PC-3 (cell line): ENCODE results near the gene NUDT22. TPM values are rescaled to one million over a fixed set of nuclear protein-coding genes. Genes with fewer than 3 reads are reported as not detected.

Experiments
- ATAC-seq: fragments of 200-7000 bp; cut with Tn5 transposase; 2 replicates; pipeline ENCODE4 v1.9.1; 2020; ENCODE audit warnings: mild to moderate bottlenecking, moderate library complexity
- BruUV-seq: library from RNA; stranded (reverse); fragments of 400-500 nt; replicated peaks from 2 replicates; lab custom pipeline; 2021; lab: Mats Ljungman, UMichigan
- CTCF ChIA-PET: fragments of 300-600 bp; sonication (Branson Sonifier 250); formaldehyde crosslinking; loops from one replicate; lab custom pipeline; 2022; ENCODE audit warnings: antibody characterized with exemption; lab: Charles Lee
- POLR2A ChIA-PET: fragments of 300-600 bp; sonication (Branson Sonifier 250); formaldehyde crosslinking; loops from one replicate; lab custom pipeline; 2022; ENCODE audit warnings: antibody characterized with exemption; ENCODE audit not compliant: unreplicated experiment; lab: Charles Lee
- DNase-seq: peaks from one replicate; pipeline ENCODE4 v3.0.0-alpha.2; 2015
- H2AFZ ChIP-seq: fragments of 300-600 bp; sonication (generic); 2 replicates; pipeline ENCODE4 v1.6.0; 2016; ENCODE audit warnings: antibody characterized with exemption, low read length
- H3F3A ChIP-seq: fragments of 300-600 bp; sonication (generic); one replicate; pipeline ENCODE4 v1.6.0; 2017; ENCODE audit warnings: antibody characterized with exemption, low read length, control low read depth, mild to moderate bottlenecking; ENCODE audit not compliant: unreplicated experiment
- H3K27ac ChIP-seq: fragments of 300-600 bp; sonication (generic); 2 replicates; pipeline ENCODE4 v1.5.1; 2016; ENCODE audit warnings: mild to moderate bottlenecking, low read length
- H3K27me3 ChIP-seq: fragments of 300-600 bp; sonication (generic); 2 replicates; pipeline ENCODE4 v1.6.1; 2016; ENCODE audit warnings: low read length, mixed read lengths
- H3K36me3 ChIP-seq: fragments of 300-600 bp; sonication (generic); 2 replicates; pipeline ENCODE4 v1.6.1; 2016; ENCODE audit warnings: low read depth, mixed run types, low read length, mixed read lengths
- H3K4me1 ChIP-seq: fragments of 300-600 bp; sonication (generic); 2 replicates; pipeline ENCODE4 v1.5.1; 2016; ENCODE audit warnings: low read length; ENCODE audit not compliant: insufficient read depth
- H3K4me2 ChIP-seq: fragments of 300-600 bp; sonication (generic); 2 replicates; pipeline ENCODE4 v1.6.0; 2016; ENCODE audit warnings: low read length
- H3K4me3 ChIP-seq: fragments of 300-600 bp; sonication (generic); 2 replicates; pipeline ENCODE4 v1.5.1; 2016; ENCODE audit warnings: mild to moderate bottlenecking, low read length, mixed read lengths
- H3K79me2 ChIP-seq: fragments of 300-600 bp; sonication (generic); 2 replicates; pipeline ENCODE4 v1.6.1; 2017; ENCODE audit warnings: low read length, mixed read lengths
- H3K9ac ChIP-seq: fragments of 300-600 bp; sonication (generic); 2 replicates; pipeline ENCODE4 v1.6.0; 2016; ENCODE audit warnings: mild to moderate bottlenecking, low read length
- H3K9me2 ChIP-seq: fragments of 300-600 bp; sonication (generic); replicated peaks from 2 replicates; pipeline ENCODE4 v1.6.1; 2016; ENCODE audit warnings: mixed run types, low read length, mixed read lengths
- H3K9me3 ChIP-seq: fragments of 300-600 bp; sonication (generic); 2 replicates; pipeline ENCODE4 v1.6.1; 2016; ENCODE audit warnings: low read length, mixed read lengths
- H4K20me1 ChIP-seq: fragments of 300-600 bp; sonication (generic); 2 replicates; pipeline ENCODE4 v1.6.1; 2016; ENCODE audit warnings: low read length, mixed read lengths
- CTCF ChIP-seq: fragments of 300-600 bp; sonication (generic); conservative IDR thresholded peaks from 2 replicates; pipeline ENCODE4 v1.5.1; 2017; ENCODE audit warnings: antibody characterized with exemption, low read depth, mild to moderate bottlenecking, low read length
- EZH2 ChIP-seq: fragments of 300-600 bp; sonication (generic); IDR thresholded peaks from one replicate; pipeline ENCODE4 v1.6.1; 2017; ENCODE audit warnings: antibody characterized with exemption, mild to moderate bottlenecking, low read length; ENCODE audit not compliant: unreplicated experiment
- EZH2phosphoT487 ChIP-seq: fragments of 300-600 bp; sonication (generic); IDR thresholded peaks from 2 replicates; pipeline ENCODE4 v1.6.1; 2018; ENCODE audit warnings: mild to moderate bottlenecking, antibody characterized with exemption, low read length, borderline replicate concordance
- intact Hi-C: fragments of 100-400 bp; cut with micrococcal nuclease; formaldehyde crosslinking; loops from 2 replicates; pipeline ENCODE4 v1.9.0; 2023
- total RNA-seq: library from RNA; depleted of rRNA; stranded (reverse); fragments of >200 nt; gene quantifications from 2 replicates; pipeline ENCODE4 v1.2.3, GENCODE V29; 2014

Gene NUDT22
- total RNA-seq, 1 experiment from 2014 or later, result 98.3 TPM

- POLR2A ChIA-PET, result no interaction called here
- BruUV-seq, result no TSS peak
- no peak overlapping the region for H3K9ac ChIP-seq
These were observed 17.1 kb upstream of the NUDT22 start for GRCh38 chr11:64208796-64209562.

GRCh38 chr11:64209563-64209843 is 16.6 kb upstream of the NUDT22 start:
- TF ChIP-seq EZH2 (no peak), EZH2phosphoT487 (no peak), CTCF (no peak)
- H3F3A ChIP-seq, result peaks cover 1% of the 10 kb centered on the region
- ChIA-PET CTCF (no interaction called here), POLR2A (no interaction called here)
- no peaks in the 10 kb centered on the region for H3K4me1 ChIP-seq
- H3K4me3 ChIP-seq, result no peak overlapping the region
- peaks cover 23% of the 10 kb centered on the region for H3K36me3 ChIP-seq
- H3K27me3 ChIP-seq, result no peaks in the 10 kb centered on the region
- no peaks in the 10 kb centered on the region for H3K79me2 ChIP-seq
- BruUV-seq, result no TSS peak
- H3K9me3 ChIP-seq, result no peaks in the 10 kb centered on the region
- intact Hi-C loops, result no loop called here
- no peak overlapping the region for H3K9ac ChIP-seq
- no peaks in the 10 kb centered on the region for H4K20me1 ChIP-seq
- H3K4me2 ChIP-seq, result no peak overlapping the region
- no peak overlapping the region for H2AFZ ChIP-seq
- H3K9me2 ChIP-seq, result no peaks in the 10 kb centered on the region
- no peak for ATAC-seq
- H3K27ac ChIP-seq, result no peak overlapping the region
- DNase-seq, result no peak

More at GRCh38 chr11:64208796-64209562, 17.1 kb upstream of the NUDT22 start:
- H3K9me3 ChIP-seq, result no peaks in the 10 kb centered on the region
- intact Hi-C loops, result no loop called here
- H3K79me2 ChIP-seq, result no peaks in the 10 kb centered on the region
- no peak for DNase-seq
- H3K4me1 ChIP-seq, result 0 out of 2 replicates have a peak, but pooled peaks cover 3% of the 10 kb centered on the region
- ATAC-seq, result no peak
- H3K4me3 ChIP-seq, result no peak overlapping the region
- H3K4me2 ChIP-seq, result no peak overlapping the region
- H3K36me3 ChIP-seq, result peaks cover 28% of the 10 kb centered on the region
- no peak for TF ChIP-seq CTCF
- TF ChIP-seq EZH2, result no peak
- no peak for TF ChIP-seq EZH2phosphoT487
- no peak overlapping the region for H3K27ac ChIP-seq
- H3K9me2 ChIP-seq, result no peaks in the 10 kb centered on the region
- CTCF ChIA-PET, result no interaction called here
- no peak overlapping the region for H2AFZ ChIP-seq
- H3K27me3 ChIP-seq, result no peaks in the 10 kb centered on the region
- H3F3A ChIP-seq, result no peaks in the 10 kb centered on the region
- H4K20me1 ChIP-seq, result peaks cover 4% of the 10 kb centered on the region; the same call in 1 of the 2 replicates

GRCh38 chr11:64210301-64211020 is 15.6 kb upstream of the NUDT22 start:
- CTCF ChIA-PET, result interaction anchor here (0.6 kb wide), 1 partner anchor 144 kb away, joined by 4 read pairs; no protein-coding TSS in a partner anchor

More at GRCh38 chr11:64210301-64211020, 15.6 kb upstream of the NUDT22 start:
- Histone ChIP-seq H3K4me1 (no peaks in the 10 kb centered on the region), H3K9me3 (no peaks in the 10 kb centered on the region), H3F3A (peaks cover 2% of the 10 kb centered on the region), H4K20me1 (no peaks in the 10 kb centered on the region), H2AFZ (no peak overlapping the region), H3K9ac (no peak overlapping the region), H3K4me2 (no peak overlapping the region), H3K79me2 (no peaks in the 10 kb centered on the region), H3K9me2 (no peaks in the 10 kb centered on the region), H3K27ac (no peak overlapping the region), H3K27me3 (no peaks in the 10 kb centered on the region), H3K4me3 (no peak overlapping the region), H3K36me3 (peaks cover 17% of the 10 kb centered on the region; the same call in 1 of the 2 replicates)
- POLR2A ChIA-PET, result no interaction called here
- intact Hi-C loops, result no loop called here
- DNase-seq (no peak), ATAC-seq (no peak)
- no peak for TF ChIP-seq EZH2
- TF ChIP-seq CTCF, result no peak
- TF ChIP-seq EZH2phosphoT487, result no peak
- no TSS peak for BruUV-seq
